ENCODE measurements around the gene DEF6. TPM values are rescaled to one million over a fixed set of nuclear protein-coding genes. Genes with fewer than 3 reads are reported as not detected.
"Not testable (repeated sequence)": the region's sequence is repeated elsewhere in the genome, so short reads cannot be mapped to it uniquely, and the experiment has no call there.

DEF6 gene
- total and polyA plus RNA-seq, 5 donors = 1.3 to 3.6 (median 2.6) TPM

GRCh38 chr6:35296931-35297600 is 552 bp upstream of the DEF6 start:
- Histone ChIP-seq H3K9me3 (ENCODE audit: control insufficient read depth, low read length) (no peaks in the 10 kb centered on the region), H3K27me3 (ENCODE audit: control insufficient read depth, insufficient read depth) (no peaks in the 10 kb centered on the region), H3K27ac (ENCODE audit: low read length) (no peak overlapping the region), H3K4me3 (ENCODE audit: low read length) (no peak overlapping the region), H3K4me1 (ENCODE audit: control insufficient read depth, insufficient read depth, low read length) (no peaks in the 10 kb centered on the region)
- WGBS = 46% methylated on average over 6 of the region's 6 CpGs
- DNase-seq = no peak
- ATAC-seq = no peak
- intact Hi-C loops (cut with DNase I) = loop anchor here in 1 of 4 donors (5.0 kb wide), 1 partner anchor 155 kb away; the partner anchor contains the start of gene FANCE

GRCh38 chr6:35298625-35299140 is 1.1 kb downstream of the DEF6 start:
- WGBS = 85% methylated on average over 6 of the region's 6 CpGs
- DNase-seq = no peak

GRCh38 chr6:35299674-35300073 is 2.1 kb downstream of the DEF6 start:
- intact Hi-C loops (cut with DNase I) = loop anchor here in 1 of 4 donors (5.0 kb wide), 1 partner anchor 153 kb away; the partner anchor contains the start of gene FANCE
- Histone ChIP-seq H3K27ac (ENCODE audit: low read length) (no peak overlapping the region), H3K4me3 (ENCODE audit: low read length) (no peak overlapping the region), H3K9me3 (ENCODE audit: control insufficient read depth, low read length) (no peaks in the 10 kb centered on the region), H3K4me1 (ENCODE audit: control insufficient read depth, insufficient read depth, low read length) (no peaks in the 10 kb centered on the region), H3K27me3 (ENCODE audit: control insufficient read depth, insufficient read depth) (no peaks in the 10 kb centered on the region)
- 76% methylated on average over 4 of the region's 4 CpGs for WGBS
- ATAC-seq (no peak), DNase-seq (peak in 2 of 3 donors; percentile 69 to 71)

More at GRCh38 chr6:35298625-35299140, 1.1 kb downstream of the DEF6 start:
- no peaks in the 10 kb centered on the region for H3K4me1 ChIP-seq (ENCODE audit: control insufficient read depth, insufficient read depth, low read length)
- no peaks in the 10 kb centered on the region for H3K9me3 ChIP-seq (ENCODE audit: control insufficient read depth, low read length)
- ATAC-seq = no peak
- no peak overlapping the region for H3K4me3 ChIP-seq (ENCODE audit: low read length)
- H3K27me3 ChIP-seq (ENCODE audit: control insufficient read depth, insufficient read depth) = no peaks in the 10 kb centered on the region
- intact Hi-C loops (cut with DNase I) = loop anchor here in 1 of 4 donors (5.0 kb wide), 1 partner anchor 154 kb away; the partner anchor contains the start of gene FANCE
- no peak overlapping the region for H3K27ac ChIP-seq (ENCODE audit: low read length)

- Histone ChIP-seq H3K27me3 (ENCODE audit: control insufficient read depth, insufficient read depth) (no peaks in the 10 kb centered on the region), H3K27ac (ENCODE audit: low read length) (no peak overlapping the region), H3K4me1 (ENCODE audit: control insufficient read depth, insufficient read depth, low read length) (no peaks in the 10 kb centered on the region), H3K4me3 (ENCODE audit: low read length) (no peak overlapping the region), H3K9me3 (ENCODE audit: control insufficient read depth, low read length) (no peaks in the 10 kb centered on the region)
- DNase-seq (no peak), ATAC-seq (no peak)
- intact Hi-C loops (cut with DNase I) = no loop called here
Observed at GRCh38 chr6:35300848-35301247, 3.2 kb downstream of the DEF6 start.

GRCh38 chr6:35302604-35303241 is 5.1 kb downstream of the DEF6 start:
- peak in 2 of 3 donors; percentile 73 to 77 for DNase-seq
- Histone ChIP-seq H3K27me3 (ENCODE audit: control insufficient read depth, insufficient read depth) (no peaks in the 10 kb centered on the region), H3K27ac (ENCODE audit: low read length) (peak overlapping the region; percentile 1), H3K4me3 (ENCODE audit: low read length) (no peak overlapping the region), H3K4me1 (ENCODE audit: control insufficient read depth, insufficient read depth, low read length) (peaks cover 4% of the 10 kb centered on the region), H3K9me3 (ENCODE audit: control insufficient read depth, low read length) (no peaks in the 10 kb centered on the region)
- intact Hi-C loops (cut with DNase I) = no loop called here
- peak; percentile 58 to 86 for ATAC-seq
- 39% methylated on average over 6 of the region's 6 CpGs for WGBS

GRCh38 chr6:35304299-35304698 is 6.7 kb downstream of the DEF6 start:
- no peak overlapping the region for H3K4me3 ChIP-seq (ENCODE audit: low read length)
- 81% methylated on average over 1 of the region's 1 CpG for WGBS

GRCh38 chr6:35305117-35305516 is 7.5 kb downstream of the DEF6 start:
- ATAC-seq = no peak
- 91% methylated on average over 8 of the region's 8 CpGs for WGBS
- no peak overlapping the region for H3K27ac ChIP-seq (ENCODE audit: low read length)
- intact Hi-C loops (cut with DNase I) = no loop called here
- DNase-seq = no peak
- H3K4me1 ChIP-seq (ENCODE audit: control insufficient read depth, insufficient read depth, low read length) = peaks cover 4% of the 10 kb centered on the region
- H3K27me3 ChIP-seq (ENCODE audit: control insufficient read depth, insufficient read depth) = no peaks in the 10 kb centered on the region
- no peaks in the 10 kb centered on the region for H3K9me3 ChIP-seq (ENCODE audit: control insufficient read depth, low read length)
- no peak overlapping the region for H3K4me3 ChIP-seq (ENCODE audit: low read length)

More at GRCh38 chr6:35304299-35304698, 6.7 kb downstream of the DEF6 start:
- no peaks in the 10 kb centered on the region for H3K27me3 ChIP-seq (ENCODE audit: control insufficient read depth, insufficient read depth)
- ATAC-seq (no peak), DNase-seq (no peak)
- intact Hi-C loops (cut with DNase I) = no loop called here
- H3K27ac ChIP-seq (ENCODE audit: low read length) = no peak overlapping the region
- H3K9me3 ChIP-seq (ENCODE audit: control insufficient read depth, low read length) = no peaks in the 10 kb centered on the region
- peaks cover 4% of the 10 kb centered on the region for H3K4me1 ChIP-seq (ENCODE audit: control insufficient read depth, insufficient read depth, low read length)

- H3K27ac ChIP-seq (ENCODE audit: low read length); H3K4me1 ChIP-seq (ENCODE audit: control insufficient read depth, insufficient read depth, low read length); H3K27me3 ChIP-seq (ENCODE audit: control insufficient read depth, insufficient read depth); H3K4me3 ChIP-seq (ENCODE audit: low read length); H3K9me3 ChIP-seq (ENCODE audit: control insufficient read depth, low read length); intact Hi-C loops (cut with DNase I): not testable (repeated sequence)
- 49% methylated on average over 15 of the region's 15 CpGs for WGBS
- DNase-seq (peak in 2 of 3 donors; percentile 69 to 73), ATAC-seq (peak; percentile 47 to 54)
Observed at GRCh38 chr6:35307138-35307537, 9.5 kb downstream of the DEF6 start.

GRCh38 chr6:35308543-35308942 is 10.9 kb downstream of the DEF6 start:
- H3K27ac ChIP-seq (ENCODE audit: low read length); H3K9me3 ChIP-seq (ENCODE audit: control insufficient read depth, low read length); intact Hi-C loops (cut with DNase I); H3K4me3 ChIP-seq (ENCODE audit: low read length); DNase-seq; H3K4me1 ChIP-seq (ENCODE audit: control insufficient read depth, insufficient read depth, low read length); H3K27me3 ChIP-seq (ENCODE audit: control insufficient read depth, insufficient read depth); ATAC-seq: not testable (repeated sequence)
- 96% methylated on average over 2 of the region's 2 CpGs for WGBS

- Histone ChIP-seq H3K4me1 (ENCODE audit: control insufficient read depth, insufficient read depth, low read length) (peaks cover 6% of the 10 kb centered on the region), H3K27me3 (ENCODE audit: control insufficient read depth, insufficient read depth) (no peaks in the 10 kb centered on the region), H3K27ac (ENCODE audit: low read length) (no peak overlapping the region), H3K9me3 (ENCODE audit: control insufficient read depth, low read length) (no peaks in the 10 kb centered on the region), H3K4me3 (ENCODE audit: low read length) (no peak overlapping the region)
- WGBS = 93% methylated on average over 9 of the region's 9 CpGs
- DNase-seq (no peak), ATAC-seq (no peak)
- intact Hi-C loops (cut with DNase I) = no loop called here
Observed at GRCh38 chr6:35309611-35310264, 12.1 kb downstream of the DEF6 start.
